ENCODE data around the gene HS3ST2. TPM values are rescaled to one million over a fixed set of nuclear protein-coding genes. Genes with fewer than 3 reads are reported as not detected.

The HS3ST2 gene
- total and polyA plus RNA-seq, 10 donors, result 0.09 to 2.7 (median 0.21) TPM; not detected in 5

- Histone ChIP-seq H3K9me3 (no peaks in the 10 kb centered on the region), H3K4me3 (no peak overlapping the region), H3K36me3 (no peaks in the 10 kb centered on the region), H3K4me1 (no peaks in the 10 kb centered on the region), H3K27me3 (replicated peaks in 1 of 7) (peaks cover 0 to 37% (median 0%) of the 10 kb centered on the region in 7 donors), H3K27ac (no peak overlapping the region)
- intact Hi-C loops (cut with DNase I; ENCODE audit: low total_unique reads), result no loop called here
- TF ChIP-seq CTCF (IDR thresholded peaks at IDR 0.05 in 8 of 11, conservative IDR thresholded peaks at IDR 0.05 in 3 of 11), result no peak
- TF ChIP-seq POLR2A (IDR thresholded peaks at IDR 0.05), result no peak
- TF ChIP-seq POLR2AphosphoS5 (IDR thresholded peaks at IDR 0.05), result no peak
- no peak for DNase-seq
- 78 to 94% (median 87%) methylated on average over 3 to 4 of the region's 4 CpGs for WGBS, 5 donors
Measured at GRCh38 chr16:22874394-22874793, 60.4 kb downstream of the HS3ST2 start.

- no peak overlapping the region for H3K4me3 ChIP-seq
- peaks cover 0 to 57% (median 0%) of the 10 kb centered on the region in 7 donors for H3K27me3 ChIP-seq (replicated peaks in 1 of 7)
- no peaks in the 10 kb centered on the region for H3K4me1 ChIP-seq
- no peak for DNase-seq
- no peaks in the 10 kb centered on the region for H3K9me3 ChIP-seq
- H3K36me3 ChIP-seq, result no peaks in the 10 kb centered on the region
- intact Hi-C loops (cut with DNase I; ENCODE audit: low total_unique reads), result no loop called here
- H3K27ac ChIP-seq, result no peak overlapping the region
- WGBS, 5 donors, result 70 to 85% (median 82%) methylated on average over 6 of the region's 6 CpGs
- TF ChIP-seq POLR2A (IDR thresholded peaks at IDR 0.05) (no peak), POLR2AphosphoS5 (IDR thresholded peaks at IDR 0.05) (no peak), CTCF (IDR thresholded peaks at IDR 0.05 in 8 of 11, conservative IDR thresholded peaks at IDR 0.05 in 3 of 11) (no peak)
Measured at GRCh38 chr16:22878955-22879354, 65.0 kb downstream of the HS3ST2 start.

DNA sequence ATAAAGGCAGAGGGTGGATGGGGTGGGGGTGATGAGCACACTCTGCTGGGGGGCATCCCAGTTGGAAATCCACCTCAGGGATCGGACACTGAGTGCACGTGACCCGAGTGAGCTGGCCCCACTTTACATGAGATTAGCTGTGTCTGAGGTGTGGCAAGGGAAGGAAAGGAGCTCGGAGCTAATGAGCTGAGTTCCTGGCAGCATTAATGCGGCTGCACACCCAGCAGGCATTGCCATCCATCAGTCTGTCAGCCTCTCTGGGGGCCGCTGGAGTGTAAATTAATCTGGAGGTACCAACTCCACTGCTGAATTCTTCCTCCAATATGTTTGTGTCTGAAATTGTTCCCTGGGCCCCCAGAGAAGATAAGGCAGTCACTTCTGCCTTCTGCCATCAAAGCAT is 65.5 kb downstream of the HS3ST2 start:
- 32 to 82% (median 55%) methylated on average over 3 to 6 of the region's 6 CpGs for WGBS, 5 donors
- intact Hi-C loops (cut with DNase I; ENCODE audit: low total_unique reads), result no loop called here
- no peaks in the 10 kb centered on the region for H3K9me3 ChIP-seq

GRCh38 chr16:22882981-22883380 is 69.0 kb downstream of the HS3ST2 start:
- Histone ChIP-seq H3K9me3 (no peaks in the 10 kb centered on the region), H3K4me1 (no peaks in the 10 kb centered on the region), H3K27ac (no peak overlapping the region), H3K27me3 (replicated peaks in 1 of 7) (peaks cover 0 to 35% (median 0%) of the 10 kb centered on the region in 7 donors), H3K36me3 (no peaks in the 10 kb centered on the region), H3K4me3 (no peak overlapping the region)
- intact Hi-C loops (cut with DNase I; ENCODE audit: low total_unique reads), result no loop called here
- no peak for DNase-seq
- TF ChIP-seq CTCF (IDR thresholded peaks at IDR 0.05 in 8 of 11, conservative IDR thresholded peaks at IDR 0.05 in 3 of 11), result no peak
- TF ChIP-seq POLR2A (IDR thresholded peaks at IDR 0.05), result no peak
- TF ChIP-seq POLR2AphosphoS5 (IDR thresholded peaks at IDR 0.05), result no peak

More for the DNA sequence above, 65.5 kb downstream of the HS3ST2 start:
- DNase-seq, result no peak
- Histone ChIP-seq H3K36me3 (no peaks in the 10 kb centered on the region), H3K4me1 (no peaks in the 10 kb centered on the region), H3K4me3 (no peak overlapping the region), H3K27ac (no peak overlapping the region), H3K27me3 (replicated peaks in 1 of 7) (peaks cover 0 to 53% (median 0%) of the 10 kb centered on the region in 7 donors)
- TF ChIP-seq POLR2A (IDR thresholded peaks at IDR 0.05), result no peak
- TF ChIP-seq POLR2AphosphoS5 (IDR thresholded peaks at IDR 0.05), result no peak
- no peak for TF ChIP-seq CTCF (IDR thresholded peaks at IDR 0.05 in 8 of 11, conservative IDR thresholded peaks at IDR 0.05 in 3 of 11)

Data from spleen (tissue), 11 donors.